NOMO-1 treated with dmso at 0.1 percent for 144 hours (cell line): ENCODE data around the gene WDR75.
A peak's percentile ranks its signal among the peaks of the same experiment; 100 is the strongest.
"Not testable (repeated sequence)": the region's sequence is repeated elsewhere in the genome, so short reads cannot be mapped to it uniquely, and the experiment has no call there.

Experiments used
- DNase-seq: peaks from one replicate; lab custom pipeline; 2025; ENCODE audit not compliant: unreplicated experiment; lab: John Stamatoyannopoulos, UW

The WDR75 gene

GRCh38 chr2:189440947-189441708 lies at the start of gene WDR75:
WDR75 (plus strand) TSS chr2:189441474; CDS start chr2:189441493, 19 bp downstream.
- peak; percentile 93 for DNase-seq

GRCh38 chr2:189393440-189394111 lies 47.7 kb upstream of the WDR75 start:
- DNase-seq: no peak

- DNase-seq: no peak
Observed at GRCh38 chr2:189394525-189394924, 46.7 kb upstream of the WDR75 start.

- DNase-seq: no peak
Observed at GRCh38 chr2:189402932-189403331, 38.3 kb upstream of the WDR75 start.

- no peak for DNase-seq
Observed at GRCh38 chr2:189406586-189407233, 34.6 kb upstream of the WDR75 start.

- no peak for DNase-seq
Observed at GRCh38 chr2:189407281-189408209, 33.7 kb upstream of the WDR75 start.

GRCh38 chr2:189408294-189408693 lies 33.0 kb upstream of the WDR75 start:
- no peak for DNase-seq

- DNase-seq: no peak
Observed at GRCh38 chr2:189409131-189409530, 32.1 kb upstream of the WDR75 start.

GRCh38 chr2:189409647-189410046 lies 31.6 kb upstream of the WDR75 start:
- DNase-seq: no peak

- no peak for DNase-seq
Observed at GRCh38 chr2:189411860-189412259, 29.4 kb upstream of the WDR75 start.

- no peak for DNase-seq
Observed at GRCh38 chr2:189412330-189412953, 28.8 kb upstream of the WDR75 start.

- DNase-seq: no peak
Observed at GRCh38 chr2:189413249-189413648, 28.0 kb upstream of the WDR75 start.

GRCh38 chr2:189421644-189422043 lies 19.6 kb upstream of the WDR75 start:
- DNase-seq: no peak

GRCh38 chr2:189424961-189425360 lies 16.3 kb upstream of the WDR75 start:
- DNase-seq: no peak

- DNase-seq: no peak
Observed at GRCh38 chr2:189425676-189426075, 15.6 kb upstream of the WDR75 start.

GRCh38 chr2:189426886-189427285 lies 14.4 kb upstream of the WDR75 start:
- no peak for DNase-seq

- no peak for DNase-seq
Observed at GRCh38 chr2:189427872-189428271, 13.4 kb upstream of the WDR75 start.

GRCh38 chr2:189430448-189430847 lies 10.8 kb upstream of the WDR75 start:
- not testable (repeated sequence) for DNase-seq

- DNase-seq: not testable (repeated sequence)
Observed at GRCh38 chr2:189435803-189436202, 5.5 kb upstream of the WDR75 start.

GRCh38 chr2:189437926-189438325 lies 3.3 kb upstream of the WDR75 start:
- no peak for DNase-seq
